C4-2B (cell line): ENCODE measurements around the gene AWAT2.

ENCODE experiments used
- CTCF ChIP-seq: fragments of 450-650 bp; conservative IDR thresholded peaks from 2 replicates; pipeline ENCODE4 v1.5.1; 2017; ENCODE audit warnings: mild to moderate bottlenecking
- ZFX ChIP-seq: fragments of 450-650 bp; IDR thresholded peaks from 2 replicates; pipeline ENCODE4 v1.6.1; 2017

GRCh38 chrX:70062961-70063550 lies 13.3 kb upstream of the AWAT2 start:
- TF ChIP-seq CTCF (no peak), ZFX (no peak)
